ENCODE results near the gene GAGE2A.
"Not testable (repeated sequence)": the region's sequence is repeated elsewhere in the genome, so short reads cannot be mapped to it uniquely, and the experiment has no call there.

DNA sequence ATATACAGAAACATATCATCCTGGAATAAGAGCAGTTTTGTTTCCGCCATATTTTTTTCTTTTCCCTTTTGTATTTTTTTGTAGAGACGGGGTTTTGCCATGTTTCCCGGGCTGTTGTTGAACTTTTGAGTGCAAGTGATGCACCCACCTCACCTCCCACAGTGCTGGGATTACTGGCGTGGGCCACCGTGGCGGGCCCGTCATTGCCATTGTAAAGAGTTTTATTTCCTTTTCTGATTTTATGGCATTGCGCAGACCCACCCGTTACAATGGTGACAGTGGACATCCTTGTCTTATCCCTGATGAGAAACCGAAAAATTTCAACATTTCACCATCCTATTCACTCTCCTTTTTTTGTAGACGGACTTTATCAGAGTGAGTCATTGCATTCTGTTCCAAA, 20.6 kb upstream of the GAGE2A start:
- TF ChIP-seq CTCF (conservative IDR thresholded peaks at IDR 0.05; ENCODE audit: low read depth, low read length); EZH2 (IDR thresholded peaks at IDR 0.05; ENCODE audit: low read length, unreplicated experiment): not testable (repeated sequence)

Data from PC-3 (cell line).